Upper lobe of left lung (tissue), 6 donors: ENCODE data around the gene PPP1R13L. TPM values are rescaled to one million over a fixed set of nuclear protein-coding genes. Genes with fewer than 3 reads are reported as not detected.
A peak's percentile ranks its signal among the peaks of the same experiment; 100 is the strongest.

Source experiments
- ATAC-seq, 2 donors: fragments of 200-7000 bp; cut with Tn5 transposase; one replicate each; pipeline ENCODE4 v1.9.1; 2022; ENCODE audit warnings: mild to moderate bottlenecking in 2 of 2, moderate library complexity in 2 of 2; ENCODE audit not compliant: low FRiP score in 2 of 2
- DNase-seq, 2 donors: peaks; one replicate each; pipeline ENCODE4 v3.0.0-alpha.2; 2019 to 2020
- H3K27ac ChIP-seq, 4 donors: fragments of 200-600 bp; sonication (generic); one replicate each; pipeline ENCODE4 v1.5.1; 2016 to 2019
- H3K27me3 ChIP-seq, 4 donors: fragments of 200-600 bp; sonication (generic); one replicate each; pipeline ENCODE4 v1.5.1; 2017 to 2019
- H3K36me3 ChIP-seq, 4 donors: fragments of 200-600 bp; sonication (generic); one replicate each; pipeline ENCODE4 v1.5.1; 2016 to 2019
- H3K4me1 ChIP-seq, 4 donors: fragments of 200-600 bp; sonication (generic); one replicate each; pipeline ENCODE4 v1.5.1; 2018 to 2019
- H3K4me3 ChIP-seq, 4 donors: fragments of 200-600 bp; sonication (generic); one replicate each; pipeline ENCODE4 v1.5.1; 2017 to 2019; ENCODE audit warnings: mild to moderate bottlenecking in 2 of 4, moderate library complexity in 1 of 4
- H3K9me3 ChIP-seq, 4 donors: fragments of 200-600 bp; sonication (generic); one replicate each; pipeline ENCODE4 v1.5.1; 2018 to 2019
- CTCF ChIP-seq, 6 experiments: fragments of 450-650 bp in 4 of 6; fragments of 200-600 bp in 2 of 6; sonication (generic) in 2 of 6; IDR thresholded peaks; one replicate each; pipeline ENCODE4 v1.5.1; 2016 to 2019; ENCODE audit warnings: antibody characterized with exemption in 6 of 6
- EP300 ChIP-seq, 4 donors: sonication (generic); formaldehyde crosslinking; IDR thresholded peaks; one replicate each; pipeline ENCODE4 v1.5.1; 2017; ENCODE audit warnings: antibody characterized with exemption in 4 of 4, control low read depth in 2 of 4
- POLR2A ChIP-seq, 4 donors: fragments of 450-650 bp; IDR thresholded peaks; one replicate each; pipeline ENCODE4 v1.5.1; 2016 to 2017; ENCODE audit warnings: antibody characterized with exemption in 4 of 4, mild to moderate bottlenecking in 2 of 4
- POLR2AphosphoS5 ChIP-seq, 2 donors: sonication (generic); formaldehyde crosslinking; IDR thresholded peaks; one replicate each; pipeline ENCODE4 v1.5.1; 2017; ENCODE audit warnings: antibody characterized with exemption in 2 of 2
- WGBS, 2 donors: methylation state at CpG; one replicate each; pipeline ENCODE4 v1.1.5; 2017 to 2018; 5-methylcytosine and 5-hydroxymethylcytosine counted together
- total RNA-seq, 6 donors: library from RNA; depleted of rRNA in 4 of 6; stranded (reverse); fragments of >200 nt in 4 of 6; gene quantifications; one replicate each; pipeline versions ENCODE4 v1.1.0 to v1.2.1, GENCODE V29; 2016 to 2021
- donor health status: DM: no; HTN: no; CAD: no; lungs with moderate emphysema.
- donor health status: DM: no; HTN: yes; CAD: no; lungs with severe emphysema.

PPP1R13L gene
- total RNA-seq, 6 donors from 2014 or later, result 27.8 to 76.2 (median 57.5) TPM

GRCh38 chr19:45406226-45407090 is 1.6 kb upstream of the PPP1R13L start, which contains the start of gene POLR1G:
Gene POLR1G (plus strand): TSS chr19:45406644. CDS start chr19:45406697, 53 bp downstream.
- Histone ChIP-seq H3K27ac (peak within 1 kb of the TSS; percentile 77 to 92 (median 90)), H3K36me3 (peaks cover 0 to 4% (median 0%) of the 10 kb centered on the region in 4 donors), H3K27me3 (peaks cover 0 to 4% (median 0%) of the 10 kb centered on the region in 4 donors), H3K9me3 (no peaks in the 10 kb centered on the region), H3K4me3 (peak within 1 kb of the TSS; percentile 59 to 88 (median 74)), H3K4me1 (peaks cover 37 to 52% (median 41%) of the 10 kb centered on the region in 4 donors)
- TF ChIP-seq EP300 (IDR thresholded peaks at IDR 0.05) (no peak), POLR2A (IDR thresholded peaks at IDR 0.05) (peak in 1 of 4 donors; percentile 39), CTCF (IDR thresholded peaks at IDR 0.05) (peak in 1 of 6 experiments; percentile 45), POLR2AphosphoS5 (IDR thresholded peaks at IDR 0.05) (peak in 1 of 2 donors; percentile 49)
- ATAC-seq (peak; percentile 80 to 81), DNase-seq (peak; percentile 76 to 88)
- WGBS, 2 donors, result 0 to 1% methylated on average over 28 to 45 of the region's 51 CpGs

- H3K36me3 ChIP-seq, result peaks cover 0 to 4% (median 0%) of the 10 kb centered on the region in 4 donors
- H3K4me3 ChIP-seq, result peak overlapping the region; percentile 59 to 88 (median 74)
- DNase-seq, result peak; percentile 90 to 94
- TF ChIP-seq POLR2AphosphoS5 (IDR thresholded peaks at IDR 0.05) (peak; percentile 36 to 80), EP300 (IDR thresholded peaks at IDR 0.05) (peak in 1 of 4 donors; percentile 23), CTCF (IDR thresholded peaks at IDR 0.05) (no peak), POLR2A (IDR thresholded peaks at IDR 0.05) (peak in 1 of 4 donors; percentile 21)
- peak; percentile 87 to 94 for ATAC-seq
- peak overlapping the region; percentile 77 to 92 (median 90) for H3K27ac ChIP-seq
- H3K4me1 ChIP-seq, result peaks cover 37 to 52% (median 41%) of the 10 kb centered on the region in 4 donors
- 1% methylated on average over 31 of the region's 48 CpGs; no CpG with 5 or more reads in 1 of the 2 donors for WGBS, 2 donors
- no peaks in the 10 kb centered on the region for H3K9me3 ChIP-seq
- peaks cover 0 to 4% (median 0%) of the 10 kb centered on the region in 4 donors for H3K27me3 ChIP-seq
Measured at GRCh38 chr19:45405435-45406225, 761 bp upstream of the PPP1R13L start.

GRCh38 chr19:45403781-45404556 is 900 bp downstream of the PPP1R13L start:
- Histone ChIP-seq H3K4me1 (peaks cover 38 to 53% (median 43%) of the 10 kb centered on the region in 4 donors), H3K4me3 (peak overlapping the region; percentile 59 to 88 (median 74)), H3K27me3 (peaks cover 0 to 4% (median 0%) of the 10 kb centered on the region in 4 donors), H3K9me3 (no peaks in the 10 kb centered on the region), H3K36me3 (peaks cover 0 to 9% (median 2%) of the 10 kb centered on the region in 4 donors), H3K27ac (peak overlapping the region; percentile 77 to 92 (median 90))
- DNase-seq (peak in 1 of 2 donors; percentile 71), ATAC-seq (no peak)
- TF ChIP-seq CTCF (IDR thresholded peaks at IDR 0.05) (peak in 5 of 6 experiments; percentile 24 to 53 (median 38)), POLR2AphosphoS5 (IDR thresholded peaks at IDR 0.05) (peak in 1 of 2 donors; percentile 10), POLR2A (IDR thresholded peaks at IDR 0.05) (no peak)
- WGBS, 2 donors, result 29 to 33% methylated on average over 17 to 19 of the region's 25 CpGs

GRCh38 chr19:45403272-45403671 is 1.6 kb downstream of the PPP1R13L start:
- 64 to 72% methylated on average over 4 of the region's 4 CpGs for WGBS, 2 donors
- ATAC-seq (no peak), DNase-seq (no peak)
- peaks cover 45 to 58% (median 49%) of the 10 kb centered on the region in 4 donors for H3K4me1 ChIP-seq
- H3K9me3 ChIP-seq, result no peaks in the 10 kb centered on the region
- H3K36me3 ChIP-seq, result peaks cover 0 to 9% (median 0%) of the 10 kb centered on the region in 4 donors
- peaks cover 0 to 4% (median 0%) of the 10 kb centered on the region in 4 donors for H3K27me3 ChIP-seq
- peak overlapping the region in 1 of 4 donors; percentile 88 for H3K4me3 ChIP-seq
- no peak for TF ChIP-seq EP300 (IDR thresholded peaks at IDR 0.05)
- no peak for TF ChIP-seq POLR2AphosphoS5 (IDR thresholded peaks at IDR 0.05)
- TF ChIP-seq POLR2A (IDR thresholded peaks at IDR 0.05), result no peak
- no peak for TF ChIP-seq CTCF (IDR thresholded peaks at IDR 0.05)
- H3K27ac ChIP-seq, result peak overlapping the region in 3 of 4 donors; percentile 45 to 92 (median 91)
